Natural killer cell treated with Interleukin-12 subunit alpha and Interleukin-12 subunit beta and Interleukin-15 and Interleukin-18, amount 100 ng/mL, for 72 hours (primary cell): ENCODE results near the gene CENPB. TPM values are rescaled to one million over a fixed set of nuclear protein-coding genes. Genes with fewer than 3 reads are reported as not detected.
"Not testable (repeated sequence)": the region's sequence is repeated elsewhere in the genome, so short reads cannot be mapped to it uniquely, and the experiment has no call there.

Experiments
- ATAC-seq, 2 donors: fragments of 150-1000 bp; cut with Tn5 transposase in 1 of 2; sonication (Bioruptor Pico), chemical (Tn5 transposase) in 1 of 2; 2 replicates each; pipeline ENCODE4 v1.10.0; 2021
- DNase-seq: peaks from one replicate; pipeline ENCODE4 v3.0.0; 2022; ENCODE audit warnings: low spot score
- H3K27ac Mint-ChIP-seq, 2 donors: 1 replicate in 1 of 2; 2 replicates in 1 of 2; pipeline ENCODE4 v1.8.0; 2022; ENCODE audit warnings: mixed read lengths in 2 of 2, mild to moderate bottlenecking in 1 of 2, moderate library complexity in 1 of 2
- H3K27me3 Mint-ChIP-seq, 2 donors: 1 replicate in 1 of 2; 2 replicates in 1 of 2; pipeline ENCODE4 v1.8.0; 2022; ENCODE audit warnings: mixed read lengths in 2 of 2
- H3K36me3 Mint-ChIP-seq: one replicate; pipeline ENCODE4 v1.8.0; 2022; ENCODE audit warnings: mixed read lengths
- H3K4me1 Mint-ChIP-seq, 2 donors: 1 replicate in 1 of 2; 2 replicates in 1 of 2; pipeline ENCODE4 v1.8.0; 2022; ENCODE audit warnings: low read depth in 2 of 2, mixed read lengths in 2 of 2, mild to moderate bottlenecking in 1 of 2
- H3K4me3 Mint-ChIP-seq: one replicate; pipeline ENCODE4 v1.8.0; 2022; ENCODE audit warnings: mixed read lengths
- H3K9me3 Mint-ChIP-seq: 2 replicates; pipeline ENCODE4 v1.8.0; 2022; ENCODE audit warnings: mixed read lengths
- total RNA-seq, 2 donors: library from RNA; stranded (reverse); gene quantifications; one replicate each; pipeline ENCODE4 v1.2.3, GENCODE V29; 2022

CENPB gene, protein sequence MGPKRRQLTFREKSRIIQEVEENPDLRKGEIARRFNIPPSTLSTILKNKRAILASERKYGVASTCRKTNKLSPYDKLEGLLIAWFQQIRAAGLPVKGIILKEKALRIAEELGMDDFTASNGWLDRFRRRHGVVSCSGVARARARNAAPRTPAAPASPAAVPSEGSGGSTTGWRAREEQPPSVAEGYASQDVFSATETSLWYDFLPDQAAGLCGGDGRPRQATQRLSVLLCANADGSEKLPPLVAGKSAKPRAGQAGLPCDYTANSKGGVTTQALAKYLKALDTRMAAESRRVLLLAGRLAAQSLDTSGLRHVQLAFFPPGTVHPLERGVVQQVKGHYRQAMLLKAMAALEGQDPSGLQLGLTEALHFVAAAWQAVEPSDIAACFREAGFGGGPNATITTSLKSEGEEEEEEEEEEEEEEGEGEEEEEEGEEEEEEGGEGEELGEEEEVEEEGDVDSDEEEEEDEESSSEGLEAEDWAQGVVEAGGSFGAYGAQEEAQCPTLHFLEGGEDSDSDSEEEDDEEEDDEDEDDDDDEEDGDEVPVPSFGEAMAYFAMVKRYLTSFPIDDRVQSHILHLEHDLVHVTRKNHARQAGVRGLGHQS
- 100 to 1,000 TPM in 1 of 2 donors, 10 to 100 TPM in 1; 75.4 to 118 TPM for total RNA-seq

DNA sequence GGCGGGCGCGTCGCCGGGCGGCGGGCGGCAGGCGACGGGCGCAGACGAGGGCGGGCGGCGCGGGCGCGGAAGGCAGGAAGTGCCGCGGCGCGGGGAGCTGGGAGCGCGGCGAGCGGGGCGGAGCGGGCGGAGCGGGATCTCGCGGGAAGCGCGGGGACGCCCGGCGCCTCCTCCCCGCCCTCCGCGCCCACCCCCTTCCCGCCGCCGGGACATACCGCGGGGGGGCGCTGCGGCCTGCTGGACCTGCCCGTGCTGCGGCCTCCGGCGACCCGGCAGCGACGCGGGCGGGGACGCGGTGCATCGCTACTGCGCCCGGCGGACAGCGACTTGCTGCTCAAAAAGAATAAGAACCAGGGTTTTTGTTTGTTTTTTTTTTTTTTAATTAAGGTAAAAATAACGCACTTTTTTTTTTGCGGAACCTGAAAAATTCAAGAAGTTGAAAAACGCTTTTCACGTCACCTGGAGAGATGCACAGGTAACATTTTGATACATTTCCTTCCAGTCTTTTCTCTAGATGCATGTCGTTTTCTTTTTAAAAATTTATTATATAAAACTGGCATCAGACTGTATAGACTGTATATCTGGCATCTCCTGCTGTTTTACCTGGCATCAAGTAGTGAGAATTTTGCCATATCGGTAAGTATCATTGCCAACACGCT, at the start of gene CENPB:
Gene CENPB (minus strand): TSS at position 76 of the 659 bp plus-strand sequence. CDS start 257 bp downstream, outside the sequence.
- no peaks in the 10 kb centered on the region for H3K9me3 Mint-ChIP-seq
- peak within 1 kb of the TSS; percentile 64 to 81 for H3K27ac Mint-ChIP-seq
- peak; percentile 94 for DNase-seq
- H3K4me1 Mint-ChIP-seq = peaks cover 28 to 32% of the 10 kb centered on the region in 2 donors
- no peaks in the 10 kb centered on the region for H3K27me3 Mint-ChIP-seq
- H3K36me3 Mint-ChIP-seq = no peaks in the 10 kb centered on the region
- peak; percentile 96 to 98 for ATAC-seq
- peak within 1 kb of the TSS; percentile 79 for H3K4me3 Mint-ChIP-seq

DNA sequence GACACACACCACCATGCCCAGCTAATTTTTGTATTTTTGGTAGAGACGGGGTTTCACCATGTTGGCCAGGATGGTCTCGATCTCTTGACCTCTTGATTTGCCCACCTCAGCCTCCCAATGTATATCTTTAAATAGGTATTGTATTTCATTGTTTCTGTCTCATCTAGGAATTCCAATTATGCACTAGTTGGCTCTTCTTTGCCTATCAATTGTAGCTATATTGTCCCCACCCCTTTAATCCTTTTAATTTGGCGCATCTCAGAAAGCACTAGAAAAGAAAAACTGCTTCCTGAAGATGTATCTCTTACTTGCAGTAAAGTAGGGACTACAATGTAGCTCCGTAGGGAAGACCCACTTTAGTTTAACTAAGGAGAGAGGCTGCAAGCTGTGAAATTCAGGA, 49.6 kb upstream of the CENPB start:
- Mint-ChIP-seq H3K27me3 (no peaks in the 10 kb centered on the region), H3K4me3 (no peak overlapping the region)
- ATAC-seq = no peak

DNA sequence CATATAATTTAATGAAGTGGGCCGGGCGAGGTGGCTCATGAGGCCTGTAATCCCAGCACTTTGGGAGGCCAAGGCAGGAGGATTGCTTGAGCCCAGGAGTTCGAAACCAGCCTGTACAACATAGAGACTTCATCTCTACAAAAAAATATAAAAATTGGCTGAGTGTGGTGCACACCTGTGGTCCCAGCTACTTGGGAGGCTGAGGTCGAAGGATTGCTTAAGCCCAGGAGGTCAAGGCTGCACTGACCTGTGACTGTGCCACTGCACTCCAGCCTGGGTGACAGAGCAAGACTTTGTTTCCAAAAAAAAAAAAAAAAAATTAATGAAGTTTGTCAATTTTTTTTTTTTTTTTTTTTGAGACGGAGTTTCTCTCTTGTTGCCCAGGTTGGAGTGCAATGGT, 43.4 kb upstream of the CENPB start:
- not testable (repeated sequence) for H3K27me3 Mint-ChIP-seq, H3K4me1 Mint-ChIP-seq, H3K4me3 Mint-ChIP-seq, DNase-seq, H3K9me3 Mint-ChIP-seq, H3K27ac Mint-ChIP-seq, H3K36me3 Mint-ChIP-seq, ATAC-seq

More for the DNA sequence above, 49.6 kb upstream of the CENPB start:
- Mint-ChIP-seq H3K36me3 (no peaks in the 10 kb centered on the region), H3K9me3 (no peaks in the 10 kb centered on the region), H3K27ac (no peak overlapping the region), H3K4me1 (no peaks in the 10 kb centered on the region)
- DNase-seq = peak; percentile 18

DNA sequence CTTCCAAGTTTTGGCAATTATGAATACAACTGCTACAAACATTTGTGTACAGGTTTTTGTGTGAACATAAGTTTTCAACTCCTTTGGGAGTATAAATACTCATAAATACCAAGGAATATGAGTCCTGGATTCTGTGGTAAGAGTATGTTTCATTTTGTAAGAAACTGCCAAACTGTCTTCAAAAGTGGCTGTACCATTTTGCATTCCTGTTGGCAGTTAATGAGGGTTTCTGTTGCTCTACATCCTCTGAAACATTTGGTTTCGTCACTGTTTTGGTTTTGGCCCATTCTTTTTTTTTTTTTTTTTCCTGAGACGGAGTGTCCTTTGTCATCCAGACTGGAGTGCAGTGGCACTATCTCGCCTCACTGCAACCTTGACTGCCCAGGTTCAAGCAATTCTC, 42.3 kb upstream of the CENPB start:
- H3K27ac Mint-ChIP-seq = no peak overlapping the region
- no peaks in the 10 kb centered on the region for H3K36me3 Mint-ChIP-seq
- no peak for ATAC-seq
- H3K4me3 Mint-ChIP-seq = no peak overlapping the region
- H3K9me3 Mint-ChIP-seq = no peaks in the 10 kb centered on the region
- H3K4me1 Mint-ChIP-seq = peaks cover 0 to 9% of the 10 kb centered on the region in 2 donors
- H3K27me3 Mint-ChIP-seq = no peaks in the 10 kb centered on the region
- DNase-seq = no peak

DNA sequence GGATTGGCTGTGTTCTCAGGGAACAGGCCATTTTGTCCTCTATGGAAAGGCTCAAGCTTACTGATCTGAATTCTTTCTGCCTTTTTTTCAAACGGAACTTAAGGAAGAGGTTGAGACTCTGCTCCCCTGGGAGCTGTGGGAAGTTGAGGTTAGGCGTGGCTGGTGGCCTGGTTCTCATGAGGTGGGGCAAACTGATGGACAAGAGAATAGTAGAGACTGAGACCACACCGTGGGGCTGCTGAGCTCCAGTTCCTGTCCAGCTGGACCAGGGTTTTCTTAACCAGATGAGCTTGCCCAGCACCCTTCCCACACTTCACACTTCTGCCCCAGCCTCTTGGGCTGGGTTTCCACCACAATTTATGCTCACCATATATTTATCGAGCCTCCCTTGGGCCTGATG, 39.9 kb upstream of the CENPB start:
- DNase-seq (no peak), ATAC-seq (no peak)
- H3K27me3 Mint-ChIP-seq = no peaks in the 10 kb centered on the region
- H3K4me3 Mint-ChIP-seq = no peak overlapping the region
- no peaks in the 10 kb centered on the region for H3K9me3 Mint-ChIP-seq
- H3K4me1 Mint-ChIP-seq = peaks cover 8 to 14% of the 10 kb centered on the region in 2 donors
- H3K36me3 Mint-ChIP-seq = no peaks in the 10 kb centered on the region
- peak overlapping the region in 1 of 2 donors; percentile 75 for H3K27ac Mint-ChIP-seq

DNA sequence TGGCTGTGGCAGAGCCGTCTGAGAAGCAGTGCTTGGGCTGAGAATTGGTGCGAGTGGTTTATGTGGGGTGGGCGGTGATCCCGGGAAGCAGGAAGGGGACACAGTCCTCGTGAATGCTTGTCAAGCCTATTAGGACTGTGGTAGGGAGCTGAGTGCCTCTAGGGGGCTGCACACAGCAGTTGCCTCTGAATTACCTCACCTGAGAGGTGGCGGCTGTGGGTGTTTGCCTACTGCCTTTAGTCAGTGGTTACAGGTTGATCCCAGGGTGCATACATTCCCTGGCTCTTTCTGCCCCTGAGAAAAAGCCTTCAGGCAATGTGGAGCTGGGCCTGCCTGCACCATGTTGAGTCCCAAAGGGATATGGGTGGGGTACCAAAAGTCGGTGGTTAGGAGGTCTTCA, 39.0 kb upstream of the CENPB start:
- H3K4me1 Mint-ChIP-seq = peaks cover 16 to 18% of the 10 kb centered on the region in 2 donors
- H3K9me3 Mint-ChIP-seq = no peaks in the 10 kb centered on the region
- ATAC-seq (no peak), DNase-seq (peak; percentile 12)
- H3K4me3 Mint-ChIP-seq = no peak overlapping the region
- no peaks in the 10 kb centered on the region for H3K36me3 Mint-ChIP-seq
- H3K27me3 Mint-ChIP-seq = no peaks in the 10 kb centered on the region
- no peak overlapping the region for H3K27ac Mint-ChIP-seq

DNA sequence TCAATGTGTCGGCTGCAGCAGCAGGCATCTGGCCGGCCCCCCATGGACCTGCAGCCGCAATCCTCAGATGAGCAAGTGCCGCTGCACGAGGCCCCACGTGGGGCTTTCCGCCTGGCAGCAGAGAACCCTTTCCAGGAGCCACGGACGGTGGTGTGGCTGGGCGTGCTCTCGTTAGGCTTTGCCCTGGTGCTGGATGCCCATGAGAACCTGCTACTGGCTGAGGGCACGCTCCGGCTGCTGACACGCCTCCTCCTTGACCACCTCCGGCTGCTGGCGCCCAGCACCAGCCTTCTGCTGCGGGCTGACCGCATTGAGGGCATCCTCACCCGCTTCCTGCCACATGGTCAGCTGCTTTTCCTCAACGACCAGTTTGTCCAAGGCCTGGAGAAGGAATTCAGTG, 37.3 kb upstream of the CENPB start:
- DNase-seq (peak; percentile 47), ATAC-seq (no peak)
- H3K4me1 Mint-ChIP-seq = peaks cover 23 to 26% of the 10 kb centered on the region in 2 donors
- no peaks in the 10 kb centered on the region for H3K9me3 Mint-ChIP-seq
- no peaks in the 10 kb centered on the region for H3K36me3 Mint-ChIP-seq
- no peak overlapping the region for H3K4me3 Mint-ChIP-seq
- H3K27me3 Mint-ChIP-seq = no peaks in the 10 kb centered on the region
- no peak overlapping the region for H3K27ac Mint-ChIP-seq

DNA sequence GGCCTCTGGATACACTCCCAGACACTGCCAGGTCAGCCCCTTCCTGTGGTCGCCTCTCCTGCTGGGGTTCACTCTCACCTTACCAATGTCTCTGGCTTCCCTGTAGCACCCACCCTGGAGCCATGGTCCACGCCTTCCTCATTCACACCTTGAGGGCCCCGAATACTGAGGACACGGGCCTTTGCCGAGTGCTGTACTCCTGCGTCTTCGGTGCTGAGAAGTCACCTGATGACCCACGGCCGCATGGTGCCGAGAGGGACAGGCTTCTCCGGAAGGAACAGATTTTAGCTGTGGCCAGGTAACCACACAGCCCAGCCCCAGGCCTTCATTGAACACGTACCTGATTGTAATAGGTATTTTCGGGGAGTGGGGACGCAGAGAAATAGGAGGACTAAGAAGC, 35.5 kb upstream of the CENPB start:
- DNase-seq (peak; percentile 35), ATAC-seq (no peak)
- no peaks in the 10 kb centered on the region for H3K9me3 Mint-ChIP-seq
- peak overlapping the region; percentile 93 to 95 for H3K27ac Mint-ChIP-seq
- H3K27me3 Mint-ChIP-seq = no peaks in the 10 kb centered on the region
- H3K4me3 Mint-ChIP-seq = peak overlapping the region; percentile 94
- peaks cover 28% of the 10 kb centered on the region in 2 donors for H3K4me1 Mint-ChIP-seq
- no peaks in the 10 kb centered on the region for H3K36me3 Mint-ChIP-seq

DNA sequence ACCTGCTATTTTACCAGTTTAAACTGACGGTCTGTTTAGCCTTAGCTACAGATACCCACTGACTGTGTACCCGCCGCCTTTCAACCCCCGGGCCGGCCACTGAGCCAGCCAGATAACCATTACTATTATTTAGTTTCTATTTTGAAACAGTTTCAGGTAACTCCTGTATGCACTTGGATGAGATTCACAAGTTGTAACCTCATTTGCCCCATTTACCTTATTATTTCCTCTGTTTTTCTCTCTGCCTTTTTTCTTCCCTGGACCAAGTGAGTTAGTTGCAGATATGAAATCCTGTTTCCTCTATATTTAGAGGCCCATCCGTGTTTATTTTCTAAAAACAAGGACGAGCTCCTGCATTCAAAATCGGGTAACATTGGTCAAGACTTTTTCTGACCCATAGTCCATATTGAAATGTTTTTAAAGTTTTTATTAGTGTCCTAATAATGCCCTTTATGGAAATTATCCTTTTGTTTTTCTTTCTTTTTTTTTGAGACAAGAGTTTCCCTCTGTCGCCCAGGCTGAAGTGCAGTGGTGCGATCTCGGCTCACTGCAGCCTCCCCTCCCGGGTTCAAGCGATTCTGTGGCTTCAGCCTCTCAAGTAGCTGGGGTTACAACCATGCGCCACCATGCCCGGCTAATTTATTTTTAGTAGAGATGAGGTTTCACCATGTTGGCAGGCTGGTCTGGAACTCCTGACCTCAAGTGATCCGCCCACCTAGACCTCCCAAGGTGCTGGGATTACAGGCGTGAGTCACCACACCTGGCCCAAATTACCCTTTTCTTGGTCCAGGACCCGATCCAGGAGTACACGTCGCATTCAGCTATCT, 34.6 kb upstream of the CENPB start:
- Mint-ChIP-seq H3K36me3 (no peaks in the 10 kb centered on the region), H3K27me3 (no peaks in the 10 kb centered on the region), H3K27ac (peak overlapping the region; percentile 93 to 95), H3K4me3 (peak overlapping the region; percentile 94), H3K9me3 (no peaks in the 10 kb centered on the region), H3K4me1 (peaks cover 26 to 36% of the 10 kb centered on the region in 2 donors)
- ATAC-seq = no peak
- peak; percentile 23 for DNase-seq

DNA sequence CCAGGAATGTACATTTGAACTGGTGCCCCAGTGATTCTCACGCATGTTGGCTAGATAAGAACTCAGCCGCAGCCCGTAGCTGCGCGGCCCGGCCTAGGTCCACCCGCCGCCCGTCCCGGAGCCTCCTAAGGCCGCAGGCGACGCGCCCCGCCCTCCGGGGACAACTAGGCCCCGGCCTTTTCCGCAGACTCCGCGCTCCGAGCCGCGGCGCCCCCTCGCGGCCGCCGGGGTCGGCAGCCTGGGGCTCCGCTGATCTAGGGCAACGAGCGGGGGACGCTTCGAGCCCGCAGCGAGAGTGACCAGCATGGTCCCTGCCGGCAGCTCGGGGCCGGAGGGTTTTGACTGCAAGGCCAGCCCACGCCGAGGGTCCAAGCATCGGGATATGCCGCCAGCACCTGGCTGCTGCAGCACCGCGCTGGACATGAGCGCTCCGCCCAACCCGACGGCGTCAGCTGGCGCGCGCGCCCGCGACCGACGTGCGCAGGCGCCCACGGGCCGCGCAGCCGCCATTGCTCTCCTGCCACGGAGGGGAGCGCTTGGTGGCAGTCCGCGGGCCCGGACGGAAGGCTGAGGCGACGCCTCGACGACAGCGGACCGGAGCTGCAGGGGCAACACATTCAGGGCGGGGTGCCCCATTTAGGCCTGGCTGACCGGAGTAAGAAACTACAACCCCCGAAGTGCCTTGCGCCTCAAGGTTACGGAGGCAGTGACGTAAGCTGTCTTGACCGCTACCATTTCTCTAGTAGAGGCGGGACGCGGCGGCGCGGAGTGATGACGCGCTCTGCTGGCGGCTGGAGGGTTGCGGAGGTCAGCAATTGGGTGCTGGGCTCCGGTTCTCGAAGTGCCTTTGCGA, 33.7 kb upstream of the CENPB start, which contains the start of gene AP5S1:
Gene AP5S1 (plus strand): TSS at position 500 of the 853 bp plus-strand sequence. CDS start 1,571 bp downstream, outside the sequence.
- peak; percentile 90 to 93 for ATAC-seq
- Mint-ChIP-seq H3K4me1 (peaks cover 33 to 44% of the 10 kb centered on the region in 2 donors), H3K27ac (peak within 1 kb of the TSS; percentile 93 to 95), H3K4me3 (peak within 1 kb of the TSS; percentile 94), H3K27me3 (no peaks in the 10 kb centered on the region), H3K9me3 (no peaks in the 10 kb centered on the region), H3K36me3 (no peaks in the 10 kb centered on the region)
- peak; percentile 98 for DNase-seq

DNA sequence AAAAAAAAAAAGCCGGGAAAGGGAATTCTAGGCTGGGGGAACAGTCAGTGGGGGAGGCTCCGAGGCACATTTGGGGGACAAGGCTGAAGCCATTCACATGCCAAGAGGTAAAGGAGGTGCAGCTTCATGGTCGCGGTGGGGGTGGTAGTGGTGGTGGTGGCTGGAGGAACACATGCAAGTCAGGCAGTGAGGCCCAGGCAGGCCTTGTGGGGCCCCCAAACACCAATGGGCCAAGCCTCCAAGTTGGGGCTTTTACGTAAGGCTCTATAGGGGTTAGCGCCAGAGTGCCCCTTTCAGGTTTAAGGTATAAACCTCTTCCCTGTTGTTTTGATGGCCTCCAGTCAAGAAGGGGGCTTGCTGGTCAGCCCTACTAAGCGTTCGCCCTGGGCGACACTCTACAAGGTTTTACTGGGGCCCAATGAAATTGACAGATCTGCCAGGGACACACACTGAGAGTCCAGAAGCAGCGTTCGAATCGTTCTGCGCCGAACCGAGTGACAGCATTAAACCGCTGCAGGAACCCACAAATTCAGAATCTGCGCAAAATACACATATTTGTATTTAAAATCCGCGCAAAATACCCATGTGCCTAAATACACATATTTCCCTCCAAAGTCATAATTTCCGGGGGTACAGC, 33.0 kb upstream of the CENPB start:
- H3K4me3 Mint-ChIP-seq = peak overlapping the region; percentile 94
- peaks cover 35 to 47% of the 10 kb centered on the region in 2 donors for H3K4me1 Mint-ChIP-seq
- DNase-seq (no peak), ATAC-seq (no peak)
- H3K9me3 Mint-ChIP-seq = no peaks in the 10 kb centered on the region
- H3K27ac Mint-ChIP-seq = peak overlapping the region; percentile 93 to 95
- H3K36me3 Mint-ChIP-seq = no peaks in the 10 kb centered on the region
- no peaks in the 10 kb centered on the region for H3K27me3 Mint-ChIP-seq
